ENCODE data around the gene CD63. TPM values are rescaled to one million over a fixed set of nuclear protein-coding genes. Genes with fewer than 3 reads are reported as not detected.

Gene CD63
- total and polyA plus RNA-seq, 2 experiments from 2014 or later: 1,401 to 2,624 TPM

- H3K36me3 ChIP-seq (replicated peaks; ENCODE audit: insufficient read depth, low read depth): no peaks in the 10 kb centered on the region
- H3K9me3 ChIP-seq (ENCODE audit: low read depth): no peaks in the 10 kb centered on the region
- H3K27me3 ChIP-seq: peaks cover 21% of the 10 kb centered on the region
- H3K4me1 ChIP-seq (ENCODE audit: insufficient read depth): no peaks in the 10 kb centered on the region
- no peak overlapping the region for H2AFZ ChIP-seq
- H3K4me2 ChIP-seq: no peak overlapping the region
- H4K20me1 ChIP-seq (ENCODE audit: insufficient read depth, poor library complexity, severe bottlenecking): no peaks in the 10 kb centered on the region
- no peak for DNase-seq (ENCODE audit: low spot score)
- H3K27ac ChIP-seq: no peak overlapping the region
- no peak overlapping the region for H3K4me3 ChIP-seq
- no peak for TF ChIP-seq EZH2 (IDR thresholded peaks at IDR 0.05; ENCODE audit: borderline replicate concordance)
- TF ChIP-seq CTCF (IDR thresholded peaks at IDR 0.05; ENCODE audit: poor library complexity): no peak
- TF ChIP-seq EZH2phosphoT487 (IDR thresholded peaks at IDR 0.05; ENCODE audit: low read depth, severe bottlenecking, unreplicated experiment): no peak
- 89% methylated on average over 8 of the region's 8 CpGs for WGBS (ENCODE audit: low lambda C conversion rate, missing lambda C conversion rate)
- H3K79me2 ChIP-seq: no peaks in the 10 kb centered on the region
- H3K9me2 ChIP-seq (replicated peaks; ENCODE audit: insufficient read depth): no peaks in the 10 kb centered on the region
These were observed 25.9 kb downstream of the CD63 start for GRCh38 chr12:55702861-55703260.

GRCh38 chr12:55700255-55701018 is 28.4 kb downstream of the CD63 start:
- TF ChIP-seq CTCF (IDR thresholded peaks at IDR 0.05; ENCODE audit: poor library complexity): no peak
- no peak for TF ChIP-seq EZH2 (IDR thresholded peaks at IDR 0.05; ENCODE audit: borderline replicate concordance)
- TF ChIP-seq EZH2phosphoT487 (IDR thresholded peaks at IDR 0.05; ENCODE audit: low read depth, severe bottlenecking, unreplicated experiment): no peak
- Histone ChIP-seq H3K79me2 (no peaks in the 10 kb centered on the region), H3K9me2 (replicated peaks; ENCODE audit: insufficient read depth) (no peaks in the 10 kb centered on the region), H3K4me2 (no peak overlapping the region), H4K20me1 (ENCODE audit: insufficient read depth, poor library complexity, severe bottlenecking) (no peaks in the 10 kb centered on the region), H3K27ac (no peak overlapping the region), H3K9me3 (ENCODE audit: low read depth) (no peaks in the 10 kb centered on the region), H2AFZ (no peak overlapping the region), H3K36me3 (replicated peaks; ENCODE audit: insufficient read depth, low read depth) (no peaks in the 10 kb centered on the region), H3K4me3 (no peak overlapping the region), H3K4me1 (ENCODE audit: insufficient read depth) (no peaks in the 10 kb centered on the region), H3K27me3 (peaks cover under 1% of the 10 kb centered on the region)
- no peak for DNase-seq (ENCODE audit: low spot score)
- WGBS (ENCODE audit: low lambda C conversion rate, missing lambda C conversion rate): 89% methylated on average over 17 of the region's 21 CpGs

- WGBS (ENCODE audit: low lambda C conversion rate, missing lambda C conversion rate): 73% methylated on average over 5 of the region's 5 CpGs
- Histone ChIP-seq H3K4me2 (no peak overlapping the region), H2AFZ (no peak overlapping the region), H3K27me3 (no peaks in the 10 kb centered on the region), H3K9me3 (ENCODE audit: low read depth) (no peaks in the 10 kb centered on the region), H3K4me1 (ENCODE audit: insufficient read depth) (no peaks in the 10 kb centered on the region), H4K20me1 (ENCODE audit: insufficient read depth, poor library complexity, severe bottlenecking) (no peaks in the 10 kb centered on the region), H3K9me2 (replicated peaks; ENCODE audit: insufficient read depth) (no peaks in the 10 kb centered on the region), H3K36me3 (replicated peaks; ENCODE audit: insufficient read depth, low read depth) (no peaks in the 10 kb centered on the region), H3K27ac (no peak overlapping the region), H3K4me3 (no peak overlapping the region), H3K79me2 (no peaks in the 10 kb centered on the region)
- no peak for DNase-seq (ENCODE audit: low spot score)
- TF ChIP-seq EZH2 (IDR thresholded peaks at IDR 0.05; ENCODE audit: borderline replicate concordance) (no peak), CTCF (IDR thresholded peaks at IDR 0.05; ENCODE audit: poor library complexity) (no peak), EZH2phosphoT487 (IDR thresholded peaks at IDR 0.05; ENCODE audit: low read depth, severe bottlenecking, unreplicated experiment) (no peak)
These were observed 29.2 kb downstream of the CD63 start for GRCh38 chr12:55699471-55700055.

Measured in hepatocyte (in vitro differentiated cells).